GM12875 (cell line): ENCODE data around the gene OLFM3.

Source experiments
- H3K4me3 ChIP-seq: one replicate; pipeline ENCODE4 v1.5.1; 2011; ENCODE audit warnings: low read depth, low read length, control low read depth
- CTCF ChIP-seq: IDR thresholded peaks from 2 replicates; pipeline ENCODE4 v1.5.1; 2011; ENCODE audit warnings: low read depth, mild to moderate bottlenecking, control low read depth, inconsistent platforms, low read length, moderate library complexity, borderline replicate concordance; ENCODE audit not compliant: insufficient read depth

OLFM3 gene

GRCh38 chr1:101953623-101954022, 43.1 kb downstream of the OLFM3 start:
- TF ChIP-seq CTCF, result no peak
- no peak overlapping the region for H3K4me3 ChIP-seq

- TF ChIP-seq CTCF, result no peak
- H3K4me3 ChIP-seq, result no peak overlapping the region
Observed at GRCh38 chr1:101945884-101946283, 50.8 kb downstream of the OLFM3 start.

GRCh38 chr1:101943237-101943636, 53.5 kb downstream of the OLFM3 start:
- TF ChIP-seq CTCF, result no peak
- no peak overlapping the region for H3K4me3 ChIP-seq

- no peak for TF ChIP-seq CTCF
- no peak overlapping the region for H3K4me3 ChIP-seq
Observed at GRCh38 chr1:101942516-101943193, 54.1 kb downstream of the OLFM3 start.

GRCh38 chr1:101938681-101939080, 58.0 kb downstream of the OLFM3 start:
- TF ChIP-seq CTCF, result no peak
- H3K4me3 ChIP-seq, result no peak overlapping the region

GRCh38 chr1:101929343-101929742, 67.4 kb downstream of the OLFM3 start:
- H3K4me3 ChIP-seq, result no peak overlapping the region
- TF ChIP-seq CTCF, result no peak

- no peak for TF ChIP-seq CTCF
- no peak overlapping the region for H3K4me3 ChIP-seq
Observed at GRCh38 chr1:101928829-101929228, 67.9 kb downstream of the OLFM3 start.
